Ascending aorta (tissue), 2 donors: Measurements from ENCODE around the gene MAP3K13. TPM values are rescaled to one million over a fixed set of nuclear protein-coding genes. Genes with fewer than 3 reads are reported as not detected.

Source experiments
- DNase-seq, 2 donors: peaks; one replicate each; pipeline ENCODE4 v3.0.0-alpha.2; 2019; ENCODE audit warnings: low spot score in 2 of 2
- H3K27ac ChIP-seq, 2 donors: fragments of 200-600 bp; sonication (generic); one replicate each; pipeline ENCODE4 v1.5.1; 2016 to 2017; ENCODE audit warnings: mild to moderate bottlenecking in 1 of 2
- H3K27me3 ChIP-seq: fragments of 200-600 bp; sonication (generic); one replicate; pipeline ENCODE4 v1.5.1; 2017
- H3K36me3 ChIP-seq, 2 donors: fragments of 200-600 bp; sonication (generic); one replicate each; pipeline ENCODE4 v1.5.1; 2016
- H3K4me1 ChIP-seq, 2 donors: fragments of 200-600 bp; sonication (generic); one replicate each; pipeline ENCODE4 v1.5.1; 2016 to 2017; ENCODE audit warnings: mild to moderate bottlenecking in 1 of 2
- H3K4me3 ChIP-seq, 2 donors: fragments of 200-600 bp; sonication (generic); one replicate each; pipeline ENCODE4 v1.5.1; 2016 to 2017; ENCODE audit warnings: mild to moderate bottlenecking in 1 of 2
- H3K9me3 ChIP-seq, 2 donors: fragments of 200-600 bp; sonication (generic); one replicate each; pipeline ENCODE4 v1.5.1; 2016
- intact Hi-C: fragments of 100-400 bp; cut with DNase I; formaldehyde crosslinking; loops from one replicate; pipeline ENCODE4 v1.15.1; 2023
- total RNA-seq: library from RNA; depleted of rRNA; stranded (reverse); fragments of >200 nt; gene quantifications from one replicate; pipeline ENCODE4 v1.1.0, GENCODE V29; 2016
- TF ChIP-seq, protein P1 (sequence below), 3 experiments: fragments of 200-600 bp in 2 of 3; fragments of 450-650 bp in 1 of 3; sonication (generic) in 2 of 3; IDR thresholded peaks; one replicate each; pipeline ENCODE4 v1.5.1; 2016 to 2019; ENCODE audit warnings: antibody characterized with exemption in 3 of 3, mild to moderate bottlenecking in 1 of 3, moderate library complexity in 1 of 3

The MAP3K13 gene
- total RNA-seq, 1 donor from 2014 or later, result 21.9 TPM

DNA sequence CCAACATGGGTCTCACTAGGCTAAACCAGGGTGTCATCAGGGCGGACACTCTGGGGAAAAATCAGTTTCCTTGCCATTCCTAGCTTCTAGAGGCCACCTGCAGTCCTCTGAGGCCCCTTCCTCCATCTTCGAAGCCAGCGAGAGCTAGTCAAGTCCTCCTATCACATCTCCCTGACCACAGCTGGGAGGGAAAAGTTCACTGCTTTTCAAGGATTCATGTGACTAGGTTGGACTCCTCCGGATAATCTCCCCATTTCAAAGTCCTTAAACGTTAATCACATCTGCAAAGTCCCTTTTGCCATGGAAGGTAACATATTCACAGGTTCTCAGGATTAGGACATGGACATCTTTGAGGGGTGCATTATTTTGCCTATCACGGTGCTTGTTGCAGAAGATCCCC is 35.9 kb upstream of the MAP3K13 start:
- Histone ChIP-seq H3K27ac (no peak overlapping the region), H3K4me1 (no peaks in the 10 kb centered on the region), H3K36me3 (no peaks in the 10 kb centered on the region), H3K9me3 (no peaks in the 10 kb centered on the region), H3K4me3 (no peak overlapping the region), H3K27me3 (no peaks in the 10 kb centered on the region)
- no peak for DNase-seq
- intact Hi-C loops, result no loop called here
- TF ChIP-seq, protein P1, sequence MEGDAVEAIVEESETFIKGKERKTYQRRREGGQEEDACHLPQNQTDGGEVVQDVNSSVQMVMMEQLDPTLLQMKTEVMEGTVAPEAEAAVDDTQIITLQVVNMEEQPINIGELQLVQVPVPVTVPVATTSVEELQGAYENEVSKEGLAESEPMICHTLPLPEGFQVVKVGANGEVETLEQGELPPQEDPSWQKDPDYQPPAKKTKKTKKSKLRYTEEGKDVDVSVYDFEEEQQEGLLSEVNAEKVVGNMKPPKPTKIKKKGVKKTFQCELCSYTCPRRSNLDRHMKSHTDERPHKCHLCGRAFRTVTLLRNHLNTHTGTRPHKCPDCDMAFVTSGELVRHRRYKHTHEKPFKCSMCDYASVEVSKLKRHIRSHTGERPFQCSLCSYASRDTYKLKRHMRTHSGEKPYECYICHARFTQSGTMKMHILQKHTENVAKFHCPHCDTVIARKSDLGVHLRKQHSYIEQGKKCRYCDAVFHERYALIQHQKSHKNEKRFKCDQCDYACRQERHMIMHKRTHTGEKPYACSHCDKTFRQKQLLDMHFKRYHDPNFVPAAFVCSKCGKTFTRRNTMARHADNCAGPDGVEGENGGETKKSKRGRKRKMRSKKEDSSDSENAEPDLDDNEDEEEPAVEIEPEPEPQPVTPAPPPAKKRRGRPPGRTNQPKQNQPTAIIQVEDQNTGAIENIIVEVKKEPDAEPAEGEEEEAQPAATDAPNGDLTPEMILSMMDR (IDR thresholded peaks at IDR 0.05), result no peak

DNA sequence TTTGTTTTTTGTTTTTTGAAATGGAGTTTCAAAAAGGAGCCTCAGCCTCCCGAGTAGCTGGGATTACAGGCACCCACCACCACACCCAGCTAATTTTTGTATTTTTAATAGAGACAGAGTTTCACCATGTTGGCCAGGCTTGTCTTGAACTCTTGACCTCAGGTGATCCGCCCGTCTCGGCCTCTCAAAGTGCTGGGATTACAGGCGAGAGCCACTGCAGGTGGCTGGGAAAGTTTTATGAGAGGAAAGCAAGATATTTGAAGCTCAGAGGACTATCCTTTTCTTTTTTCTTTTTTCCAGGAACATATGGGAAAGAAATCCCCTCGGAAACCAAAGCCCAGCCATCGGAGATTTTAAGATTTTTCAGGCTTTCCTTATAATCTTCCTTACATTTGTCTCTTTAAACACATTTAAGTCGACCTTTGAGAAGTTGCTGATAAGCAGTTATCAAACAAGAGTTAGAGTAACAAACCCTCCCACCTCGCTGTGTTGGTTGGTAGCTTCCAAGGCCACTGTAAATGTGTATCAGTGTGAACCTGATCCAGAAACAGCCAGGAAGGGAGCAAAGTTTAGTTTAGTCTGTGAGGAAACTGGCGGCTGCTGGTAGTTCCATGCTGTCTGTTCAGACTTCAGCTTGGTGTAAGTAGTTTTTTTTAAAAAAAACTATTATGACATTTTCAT is 34.5 kb upstream of the MAP3K13 start:
- no peaks in the 10 kb centered on the region for H3K9me3 ChIP-seq
- H3K4me1 ChIP-seq, result no peaks in the 10 kb centered on the region
- TF ChIP-seq, protein P1 (IDR thresholded peaks at IDR 0.05), result no peak
- no peaks in the 10 kb centered on the region for H3K36me3 ChIP-seq
- H3K27me3 ChIP-seq, result no peaks in the 10 kb centered on the region
- no peak for DNase-seq
- intact Hi-C loops, result no loop called here
- peak overlapping the region in 1 of 2 donors; percentile 16 for H3K4me3 ChIP-seq
- H3K27ac ChIP-seq, result no peak overlapping the region

DNA sequence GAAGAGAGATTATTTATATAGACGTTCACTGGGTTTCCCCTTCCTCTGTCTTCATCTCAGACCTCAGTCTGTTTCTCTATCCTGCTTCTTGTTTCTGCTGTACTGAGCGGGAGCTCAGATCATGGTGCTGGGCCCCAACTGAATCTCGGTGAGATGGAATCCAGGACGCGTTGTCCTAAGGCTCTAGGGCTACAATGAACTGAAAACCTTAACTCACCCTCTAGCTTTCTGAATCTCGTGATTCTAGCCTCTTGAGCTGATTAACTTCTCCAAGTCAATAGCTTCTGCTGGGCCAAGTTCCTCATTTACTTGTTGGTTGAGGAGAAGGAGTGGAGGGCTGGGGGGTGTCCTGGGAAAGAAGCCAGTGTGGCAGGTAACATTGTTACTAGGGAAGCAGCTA is 32.7 kb upstream of the MAP3K13 start:
- Histone ChIP-seq H3K4me1 (no peaks in the 10 kb centered on the region), H3K9me3 (no peaks in the 10 kb centered on the region), H3K4me3 (no peak overlapping the region), H3K27me3 (no peaks in the 10 kb centered on the region), H3K27ac (no peak overlapping the region), H3K36me3 (no peaks in the 10 kb centered on the region)
- DNase-seq, result no peak
- intact Hi-C loops, result no loop called here
- TF ChIP-seq, protein P1 (IDR thresholded peaks at IDR 0.05), result no peak

DNA sequence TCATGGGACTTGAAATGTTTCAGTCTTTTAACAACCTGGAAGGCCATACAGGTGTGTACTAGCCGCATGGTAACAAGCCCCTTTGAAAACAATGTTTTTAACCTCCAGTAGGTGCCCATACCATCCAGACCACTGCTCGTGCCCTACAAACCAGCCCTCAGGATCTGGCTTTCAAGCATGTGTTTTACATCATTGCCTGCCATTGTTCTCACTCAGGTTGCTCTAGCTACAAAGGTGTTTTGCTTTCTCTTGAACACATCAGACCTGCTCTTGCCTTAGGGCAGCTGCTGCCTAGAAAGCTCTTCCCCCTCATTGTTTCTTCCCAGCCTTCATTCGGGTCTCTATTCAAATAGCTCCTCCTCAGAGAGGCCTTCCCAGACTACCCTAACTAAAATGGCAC is 32.3 kb upstream of the MAP3K13 start:
- Histone ChIP-seq H3K9me3 (no peaks in the 10 kb centered on the region), H3K4me1 (no peaks in the 10 kb centered on the region), H3K4me3 (no peak overlapping the region), H3K27ac (no peak overlapping the region), H3K36me3 (no peaks in the 10 kb centered on the region), H3K27me3 (no peaks in the 10 kb centered on the region)
- DNase-seq, result no peak
- intact Hi-C loops, result no loop called here
- TF ChIP-seq, protein P1 (IDR thresholded peaks at IDR 0.05), result no peak

DNA sequence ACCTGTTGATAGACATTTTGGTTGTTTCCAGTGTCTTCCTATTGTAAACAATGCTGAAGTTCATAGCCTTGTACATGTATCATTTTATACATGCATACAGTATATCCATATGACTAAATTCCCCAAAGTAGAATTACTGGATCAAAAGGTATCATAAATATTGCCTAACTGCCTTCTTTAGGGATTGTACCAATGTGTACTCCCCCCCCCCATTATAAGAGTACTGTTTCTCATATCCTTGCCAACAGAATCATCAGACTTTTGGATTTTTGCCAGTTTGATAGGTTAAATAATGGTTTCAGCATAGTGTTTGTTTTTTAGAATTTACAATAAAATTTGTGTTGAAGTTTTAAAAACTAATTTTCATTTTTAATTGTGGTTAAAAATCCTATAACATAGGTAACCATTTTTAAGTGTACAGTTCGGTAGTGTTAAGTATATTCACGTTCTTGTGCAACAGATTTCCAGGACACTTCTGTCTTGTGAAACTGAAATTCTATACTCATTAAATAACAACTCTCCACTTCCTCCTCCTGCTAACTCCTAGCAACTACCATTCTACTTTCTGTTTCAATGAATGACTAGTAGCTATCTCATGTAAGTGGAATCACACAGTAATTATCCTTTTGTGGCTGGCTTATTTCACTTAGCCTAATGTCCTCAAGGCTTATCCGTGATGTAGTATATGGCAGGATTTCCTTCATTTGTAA is 30.8 kb upstream of the MAP3K13 start:
- Histone ChIP-seq H3K9me3 (no peaks in the 10 kb centered on the region), H3K36me3 (no peaks in the 10 kb centered on the region), H3K4me1 (no peaks in the 10 kb centered on the region), H3K27me3 (no peaks in the 10 kb centered on the region), H3K27ac (no peak overlapping the region), H3K4me3 (no peak overlapping the region)
- no peak for DNase-seq
- intact Hi-C loops, result no loop called here
- TF ChIP-seq, protein P1 (IDR thresholded peaks at IDR 0.05), result no peak
